K562 (cell line): ENCODE data around the gene RNF212B. TPM values are rescaled to one million over a fixed set of nuclear protein-coding genes. Genes with fewer than 3 reads are reported as not detected.
A peak's percentile ranks its signal among the peaks of the same experiment; 100 is the strongest.

Source experiments
- BCLAF1 ChIP-seq, 2 experiments: fragments of 450-650 bp in 1 of 2; IDR thresholded peaks; 2 replicates each; pipeline ENCODE4 v1.6.1; 2011 to 2017; ENCODE audit warnings: low read depth in 2 of 2, antibody characterized with exemption in 1 of 2, borderline replicate concordance in 1 of 2, low read length in 1 of 2, mild to moderate bottlenecking in 1 of 2, mixed read lengths in 1 of 2; ENCODE audit not compliant: control insufficient read depth in 1 of 2
- GATAD2B ChIP-seq: fragments of 450-650 bp; IDR thresholded peaks from 2 replicates; pipeline ENCODE4 v1.6.1; 2017; ENCODE audit warnings: mild to moderate bottlenecking, borderline replicate concordance
- MXD1 ChIP-seq: fragments of 250-450 bp; sonication (Bioruptor Pico); IDR thresholded peaks from 2 replicates; pipeline ENCODE4 v1.8.0; 2021; ENCODE audit warnings: borderline replicate concordance, mild to moderate bottlenecking, moderate library complexity; ENCODE audit not compliant: poor library complexity, severe bottlenecking
- PREB ChIP-seq: sonication (generic); formaldehyde crosslinking; IDR thresholded peaks from 2 replicates; pipeline ENCODE4 v1.8.1; 2023; ENCODE audit warnings: mild to moderate bottlenecking, missing genetic modification reagents
- RBM15 ChIP-seq: fragments of 200-400 bp; formaldehyde crosslinking; IDR thresholded peaks from 2 replicates; pipeline ENCODE4 v1.6.1; 2018; ENCODE audit warnings: mild to moderate bottlenecking, low read length, moderate library complexity; ENCODE audit not compliant: insufficient read depth
- RBM39 ChIP-seq: fragments of 200-400 bp; formaldehyde crosslinking; optimal IDR thresholded peaks from 2 replicates; pipeline ENCODE3; 2018; ENCODE audit warnings: low read depth, low read length
- ZBED1 ChIP-seq: IDR thresholded peaks from 2 replicates; pipeline ENCODE4 v1.6.1; 2014
- ZNF318 ChIP-seq, 2 experiments: fragments of 450-650 bp; IDR thresholded peaks; 2 replicates each; pipeline ENCODE4 v1.6.1; 2016; ENCODE audit warnings: mild to moderate bottlenecking in 2 of 2, borderline replicate concordance in 1 of 2, low read depth in 1 of 2, moderate library complexity in 1 of 2
- ZNF639 ChIP-seq, 2 experiments: fragments of 200-800 bp in 1 of 2; sonication (Bioruptor generic) in 1 of 2; sonication (generic) in 1 of 2; formaldehyde crosslinking in 1 of 2; IDR thresholded peaks in 1 of 2; conservative IDR thresholded peaks in 1 of 2; 2 replicates each; pipeline versions ENCODE4 v1.5.0 to v1.6.1; 2016 to 2020; ENCODE audit warnings: missing compliant biosample characterization in 1 of 2, missing genetic modification characterization in 1 of 2, missing genetic modification reagents in 1 of 2
- polyA plus RNA-seq, 8 experiments: library from polyadenylated mRNA; depleted of rRNA in 4 of 8; stranded (reverse) in 5 of 8; unstranded in 3 of 8; fragments of >200 nt; fragmentation: Nextera tagmentation in 2 of 8; fragmentation: Illumina TruSeq in 1 of 8; extraction: Ambion mirVana in 2 of 8; extraction: Trizol in 1 of 8; gene quantifications; 2 replicates each; pipeline versions ENCODE4 v1.2.1 to v1.2.3, GENCODE V29; 2011 to 2014; ENCODE audit warnings: inconsistent platforms in 1 of 8, missing spikeins in 1 of 8
- total RNA-seq, 7 experiments: library from RNA; depleted of rRNA in 6 of 7; stranded (reverse); fragments of >200 nt in 6 of 7; fragmentation: Illumina TruSeq in 2 of 7; extraction: Trizol in 2 of 7; gene quantifications; 2 replicates each; pipeline versions ENCODE4 v1.2.1 to v1.2.3, GENCODE V29; 2011 to 2021; ENCODE audit warnings: low replicate concordance in 1 of 7

RNF212B gene
- total and polyA plus RNA-seq, 9 of the 15 experiments (the other 6 are each of a cell fraction or from before 2014, with no cell fraction given) = 0.15 to 0.43 (median 0.27) TPM; not detected in 3

GRCh38 chr14:23294734-23295561, 57.2 kb downstream of the RNF212B start (continued):
- TF ChIP-seq BCLAF1 (IDR thresholded peaks at IDR 0.05; ENCODE audit: borderline replicate concordance in 1 of 2, control insufficient read depth in 1 of 2, low read depth in 2 of 2, low read length in 1 of 2) = no peak
- 0 out of 4 replicates have a peak, but pooled peaks of 1 of the 2 experiments have one; percentile 25 for TF ChIP-seq ZNF639 (CRISPR knock-in tag; conservative IDR thresholded peaks at IDR 0.05 in 1 of 2, IDR thresholded peaks at IDR 0.05 in 1 of 2)
- TF ChIP-seq RBM39 = no peak
- TF ChIP-seq ZBED1 = no peak
- TF ChIP-seq RBM15 = no peak
- TF ChIP-seq MXD1 = no peak
- 0 out of 4 replicates have a peak, but pooled peaks of 1 of the 2 experiments have one; percentile 15 for TF ChIP-seq ZNF318 (IDR thresholded peaks at IDR 0.05; ENCODE audit: borderline replicate concordance in 1 of 2, low read depth in 1 of 2)
- TF ChIP-seq GATAD2B = no peak
- TF ChIP-seq PREB (CRISPR knock-in tag) = no peak
